ENCODE results near the gene GASK1A. TPM values are rescaled to one million over a fixed set of nuclear protein-coding genes. Genes with fewer than 3 reads are reported as not detected.

The GASK1A gene
- polyA plus RNA-seq, 1 experiment: 0.43 TPM

GRCh38 chr3:43055393-43055792 is 76.3 kb downstream of the GASK1A start:
- Histone ChIP-seq H3K9me3 (ENCODE audit: control insufficient read depth, insufficient read depth, low read length) (no peaks in the 10 kb centered on the region), H3K27ac (ENCODE audit: low read depth, low read length) (no peak overlapping the region), H3K27me3 (ENCODE audit: control insufficient read depth, insufficient read depth, low read length) (peaks cover 2% of the 10 kb centered on the region), H3K4me3 (ENCODE audit: low read depth, low read length) (no peak overlapping the region)
- CTCF ChIA-PET: no interaction called here
- no peak for TF ChIP-seq CTCF (IDR thresholded peaks at IDR 0.05; ENCODE audit: low read depth, low read length)
- POLR2A ChIA-PET: no interaction called here
- DNase-seq (ENCODE audit: low read depth, low spot score): no peak

- Histone ChIP-seq H3K4me3 (ENCODE audit: low read depth, low read length) (no peak overlapping the region), H3K27ac (ENCODE audit: low read depth, low read length) (no peak overlapping the region), H3K9me3 (ENCODE audit: control insufficient read depth, insufficient read depth, low read length) (no peaks in the 10 kb centered on the region), H3K27me3 (ENCODE audit: control insufficient read depth, insufficient read depth, low read length) (peaks cover 2% of the 10 kb centered on the region)
- ChIA-PET CTCF (interaction anchor here (0.6 kb wide), 1 partner anchor 15 kb away, joined by 3 read pairs; no protein-coding TSS in a partner anchor), POLR2A (no interaction called here)
- TF ChIP-seq CTCF (IDR thresholded peaks at IDR 0.05; ENCODE audit: low read depth, low read length): no peak
- DNase-seq (ENCODE audit: low read depth, low spot score): no peak
These were observed 77.0 kb downstream of the GASK1A start for GRCh38 chr3:43055806-43056770.

- no peak for DNase-seq (ENCODE audit: low read depth, low spot score)
- ChIA-PET POLR2A (no interaction called here), CTCF (interaction anchor here (1.2 kb wide), 1 partner anchor 12 kb away, joined by 5 read pairs; no protein-coding TSS in a partner anchor)
- Histone ChIP-seq H3K9me3 (ENCODE audit: control insufficient read depth, insufficient read depth, low read length) (no peaks in the 10 kb centered on the region), H3K4me3 (ENCODE audit: low read depth, low read length) (no peak overlapping the region), H3K27me3 (ENCODE audit: control insufficient read depth, insufficient read depth, low read length) (no peaks in the 10 kb centered on the region), H3K27ac (ENCODE audit: low read depth, low read length) (no peak overlapping the region)
- no peak for TF ChIP-seq CTCF (IDR thresholded peaks at IDR 0.05; ENCODE audit: low read depth, low read length)
These were observed 80.3 kb downstream of the GASK1A start for GRCh38 chr3:43059456-43059855.

GRCh38 chr3:43061101-43061895 is 82.2 kb downstream of the GASK1A start:
- POLR2A ChIA-PET: no interaction called here
- no peak for DNase-seq (ENCODE audit: low read depth, low spot score)

More at GRCh38 chr3:43061101-43061895, 82.2 kb downstream of the GASK1A start:
- TF ChIP-seq CTCF (IDR thresholded peaks at IDR 0.05; ENCODE audit: low read depth, low read length): no peak
- H3K27me3 ChIP-seq (ENCODE audit: control insufficient read depth, insufficient read depth, low read length): no peaks in the 10 kb centered on the region
- no peaks in the 10 kb centered on the region for H3K9me3 ChIP-seq (ENCODE audit: control insufficient read depth, insufficient read depth, low read length)
- CTCF ChIA-PET: no interaction called here
- H3K4me3 ChIP-seq (ENCODE audit: low read depth, low read length): no peak overlapping the region
- H3K27ac ChIP-seq (ENCODE audit: low read depth, low read length): no peak overlapping the region
